Natural killer cell treated with Interleukin-12 subunit alpha and Interleukin-12 subunit beta and Interleukin-15 and Interleukin-18, amount 100 ng/mL, for 72 hours (primary cell): Measurements from ENCODE around the gene BBOX1. TPM values are rescaled to one million over a fixed set of nuclear protein-coding genes. Genes with fewer than 3 reads are reported as not detected.
A peak's percentile ranks its signal among the peaks of the same experiment; 100 is the strongest.

Source experiments
- ATAC-seq, 2 donors: fragments of 150-1000 bp; cut with Tn5 transposase in 1 of 2; sonication (Bioruptor Pico), chemical (Tn5 transposase) in 1 of 2; 2 replicates each; pipeline ENCODE4 v1.10.0; 2021
- DNase-seq: peaks from one replicate; pipeline ENCODE4 v3.0.0; 2022; ENCODE audit warnings: low spot score
- H3K27ac Mint-ChIP-seq, 2 donors: 1 replicate in 1 of 2; 2 replicates in 1 of 2; pipeline ENCODE4 v1.8.0; 2022; ENCODE audit warnings: mixed read lengths in 2 of 2, mild to moderate bottlenecking in 1 of 2, moderate library complexity in 1 of 2
- H3K27me3 Mint-ChIP-seq, 2 donors: 1 replicate in 1 of 2; 2 replicates in 1 of 2; pipeline ENCODE4 v1.8.0; 2022; ENCODE audit warnings: mixed read lengths in 2 of 2
- H3K36me3 Mint-ChIP-seq: one replicate; pipeline ENCODE4 v1.8.0; 2022; ENCODE audit warnings: mixed read lengths
- H3K4me1 Mint-ChIP-seq, 2 donors: 1 replicate in 1 of 2; 2 replicates in 1 of 2; pipeline ENCODE4 v1.8.0; 2022; ENCODE audit warnings: low read depth in 2 of 2, mixed read lengths in 2 of 2, mild to moderate bottlenecking in 1 of 2
- H3K4me3 Mint-ChIP-seq: one replicate; pipeline ENCODE4 v1.8.0; 2022; ENCODE audit warnings: mixed read lengths
- H3K9me3 Mint-ChIP-seq: 2 replicates; pipeline ENCODE4 v1.8.0; 2022; ENCODE audit warnings: mixed read lengths
- total RNA-seq, 2 donors: library from RNA; stranded (reverse); gene quantifications; one replicate each; pipeline ENCODE4 v1.2.3, GENCODE V29; 2022

Gene BBOX1
- total RNA-seq, 2 donors from 2014 or later = not detected

DNA sequence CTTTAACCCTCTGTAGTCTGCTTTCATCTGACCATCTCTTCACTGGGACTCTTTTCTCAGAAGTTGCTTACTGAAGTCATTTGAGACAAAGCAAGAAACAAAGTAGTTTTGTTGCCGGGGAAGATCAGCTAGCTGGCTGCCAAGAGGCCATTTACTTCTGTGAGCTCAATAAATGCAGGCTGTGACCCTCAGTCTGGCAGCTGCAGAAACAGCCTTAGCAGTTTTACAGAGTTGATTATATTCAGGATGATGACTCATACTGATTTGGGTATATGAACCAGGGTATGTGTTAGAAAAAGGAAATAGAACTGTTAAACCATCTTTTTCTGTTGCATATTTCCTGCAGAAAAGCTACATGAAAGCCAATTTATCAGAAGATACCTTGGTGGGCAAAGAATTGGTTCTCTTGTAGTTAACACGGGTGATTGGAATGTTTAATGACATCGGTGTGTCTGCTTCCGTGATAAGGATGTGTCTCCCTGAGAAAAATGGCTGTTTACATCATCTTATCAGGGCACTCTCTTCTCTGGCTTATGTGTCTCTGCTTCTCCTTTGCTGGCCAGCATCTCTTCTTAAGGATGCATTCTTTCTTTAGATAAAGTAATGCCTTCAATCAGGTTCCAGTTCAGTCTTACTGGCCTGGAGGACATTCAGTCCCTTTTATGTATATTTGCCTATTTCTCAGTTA lies 28.2 kb upstream of the BBOX1 start:
- H3K27ac Mint-ChIP-seq = no peak overlapping the region
- H3K4me1 Mint-ChIP-seq = no peaks in the 10 kb centered on the region
- H3K36me3 Mint-ChIP-seq = no peaks in the 10 kb centered on the region
- H3K9me3 Mint-ChIP-seq = peaks cover 11% of the 10 kb centered on the region
- DNase-seq (no peak), ATAC-seq (no peak)
- no peaks in the 10 kb centered on the region for H3K27me3 Mint-ChIP-seq
- no peak overlapping the region for H3K4me3 Mint-ChIP-seq

- H3K9me3 Mint-ChIP-seq = peaks cover 11% of the 10 kb centered on the region
- no peaks in the 10 kb centered on the region for H3K4me1 Mint-ChIP-seq
- H3K27ac Mint-ChIP-seq = no peak overlapping the region
- ATAC-seq (no peak), DNase-seq (no peak)
- H3K4me3 Mint-ChIP-seq = no peak overlapping the region
- H3K36me3 Mint-ChIP-seq = no peaks in the 10 kb centered on the region
- H3K27me3 Mint-ChIP-seq = no peaks in the 10 kb centered on the region
Measured at GRCh38 chr11:27013781-27014361, 26.7 kb upstream of the BBOX1 start.

GRCh38 chr11:27018902-27019529 lies 21.6 kb upstream of the BBOX1 start:
- Mint-ChIP-seq H3K36me3 (no peaks in the 10 kb centered on the region), H3K9me3 (peaks cover 13% of the 10 kb centered on the region), H3K27ac (no peak overlapping the region), H3K4me1 (no peaks in the 10 kb centered on the region), H3K27me3 (no peaks in the 10 kb centered on the region), H3K4me3 (no peak overlapping the region)
- DNase-seq (no peak), ATAC-seq (no peak)

DNA sequence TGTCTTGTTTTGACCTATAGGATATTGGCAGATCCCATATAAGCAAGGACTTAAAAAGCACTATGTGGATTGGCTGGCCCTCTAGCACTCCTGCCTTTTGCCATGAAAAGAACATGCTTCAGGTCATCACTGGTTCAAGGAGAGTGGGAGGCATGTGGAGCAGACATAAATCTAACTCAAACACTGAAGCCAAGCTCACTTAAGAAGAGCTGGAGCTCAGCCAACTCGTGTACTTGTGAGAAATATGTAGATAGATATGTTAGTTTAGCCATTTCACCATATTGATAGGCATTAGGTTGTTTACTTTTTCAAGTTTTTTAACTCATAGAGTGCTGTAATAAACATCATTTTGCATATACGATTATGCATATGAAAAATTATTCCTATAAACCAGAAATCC lies 19.9 kb upstream of the BBOX1 start:
- Mint-ChIP-seq H3K9me3 (peaks cover 13% of the 10 kb centered on the region), H3K36me3 (no peaks in the 10 kb centered on the region), H3K4me1 (no peaks in the 10 kb centered on the region), H3K27me3 (no peaks in the 10 kb centered on the region), H3K4me3 (no peak overlapping the region), H3K27ac (no peak overlapping the region)
- no peak for DNase-seq
- ATAC-seq = no peak

DNA sequence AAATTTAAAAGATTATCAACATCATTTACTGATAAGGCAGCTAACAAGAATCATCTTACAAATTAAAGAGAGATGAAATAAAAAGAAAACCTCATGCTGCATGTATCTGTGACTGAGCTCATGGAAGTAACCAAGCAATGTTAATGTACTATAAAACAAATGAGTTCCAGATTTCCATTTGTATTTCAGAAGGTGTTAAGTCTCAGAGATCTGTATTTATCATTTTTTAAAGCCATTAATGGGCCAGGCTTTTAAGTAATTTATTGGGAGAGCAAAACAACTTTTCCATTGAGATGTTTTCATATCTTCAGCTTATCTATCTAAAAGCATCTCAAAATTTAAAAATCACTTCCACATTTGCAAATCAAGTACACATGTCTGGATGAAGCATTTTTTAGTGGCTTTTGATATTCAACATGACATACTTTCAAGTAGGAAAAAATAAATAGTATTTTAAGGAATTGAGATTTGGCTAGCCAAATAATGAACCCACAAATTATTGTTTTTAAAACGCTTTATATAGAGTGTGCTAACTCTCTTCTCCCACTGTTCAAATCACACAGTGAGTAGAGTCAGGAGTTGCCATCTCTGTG lies 17.9 kb upstream of the BBOX1 start:
- H3K27ac Mint-ChIP-seq = no peak overlapping the region
- H3K36me3 Mint-ChIP-seq = no peaks in the 10 kb centered on the region
- H3K27me3 Mint-ChIP-seq = no peaks in the 10 kb centered on the region
- no peak for ATAC-seq
- DNase-seq = no peak
- H3K9me3 Mint-ChIP-seq = peaks cover 12% of the 10 kb centered on the region
- H3K4me3 Mint-ChIP-seq = no peak overlapping the region
- no peaks in the 10 kb centered on the region for H3K4me1 Mint-ChIP-seq

- H3K27ac Mint-ChIP-seq = no peak overlapping the region
- peaks cover 9% of the 10 kb centered on the region for H3K9me3 Mint-ChIP-seq
- ATAC-seq (no peak), DNase-seq (no peak)
- H3K4me3 Mint-ChIP-seq = no peak overlapping the region
- no peaks in the 10 kb centered on the region for H3K36me3 Mint-ChIP-seq
- no peaks in the 10 kb centered on the region for H3K4me1 Mint-ChIP-seq
- no peaks in the 10 kb centered on the region for H3K27me3 Mint-ChIP-seq
Measured at GRCh38 chr11:27024865-27025264, 15.8 kb upstream of the BBOX1 start.

- Mint-ChIP-seq H3K36me3 (no peaks in the 10 kb centered on the region), H3K4me3 (no peak overlapping the region), H3K4me1 (no peaks in the 10 kb centered on the region), H3K27ac (no peak overlapping the region), H3K9me3 (peaks cover 6% of the 10 kb centered on the region), H3K27me3 (no peaks in the 10 kb centered on the region)
- DNase-seq (no peak), ATAC-seq (no peak)
Measured at GRCh38 chr11:27025312-27025955, 15.2 kb upstream of the BBOX1 start.

GRCh38 chr11:27025957-27026733 lies 14.5 kb upstream of the BBOX1 start:
- DNase-seq = no peak
- peaks cover 6% of the 10 kb centered on the region for H3K9me3 Mint-ChIP-seq
- H3K4me1 Mint-ChIP-seq = no peaks in the 10 kb centered on the region
- H3K36me3 Mint-ChIP-seq = no peaks in the 10 kb centered on the region
- no peak for ATAC-seq
- no peaks in the 10 kb centered on the region for H3K27me3 Mint-ChIP-seq
- no peak overlapping the region for H3K4me3 Mint-ChIP-seq
- H3K27ac Mint-ChIP-seq = no peak overlapping the region

GRCh38 chr11:27028561-27028965 lies 12.1 kb upstream of the BBOX1 start:
- no peak overlapping the region for H3K4me3 Mint-ChIP-seq
- H3K36me3 Mint-ChIP-seq = no peaks in the 10 kb centered on the region
- ATAC-seq = no peak
- no peaks in the 10 kb centered on the region for H3K4me1 Mint-ChIP-seq
- no peak overlapping the region for H3K27ac Mint-ChIP-seq
- DNase-seq = no peak
- no peaks in the 10 kb centered on the region for H3K27me3 Mint-ChIP-seq
- H3K9me3 Mint-ChIP-seq = peaks cover 14% of the 10 kb centered on the region

DNA sequence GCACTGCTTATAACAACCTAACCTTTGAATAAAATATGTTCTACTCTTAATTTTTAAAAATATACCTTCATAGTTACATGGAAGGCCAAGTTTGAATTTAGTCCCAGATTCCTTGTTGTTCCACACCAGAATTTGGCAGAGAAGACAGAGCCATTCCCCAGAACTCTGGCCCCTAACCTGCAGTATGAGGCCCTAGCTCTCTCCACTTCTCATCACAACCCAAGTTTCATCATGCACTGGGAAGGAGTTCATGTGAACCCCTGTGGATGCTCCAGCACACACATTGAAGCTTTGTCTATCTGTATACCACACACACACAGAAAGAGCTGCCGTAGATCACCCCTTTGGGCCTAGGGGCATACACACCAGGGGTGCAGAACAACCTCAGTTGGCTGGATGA lies 10.6 kb upstream of the BBOX1 start:
- Mint-ChIP-seq H3K27me3 (no peaks in the 10 kb centered on the region), H3K27ac (no peak overlapping the region), H3K9me3 (peaks cover 21% of the 10 kb centered on the region), H3K36me3 (no peaks in the 10 kb centered on the region), H3K4me1 (no peaks in the 10 kb centered on the region), H3K4me3 (no peak overlapping the region)
- DNase-seq (no peak), ATAC-seq (no peak)

DNA sequence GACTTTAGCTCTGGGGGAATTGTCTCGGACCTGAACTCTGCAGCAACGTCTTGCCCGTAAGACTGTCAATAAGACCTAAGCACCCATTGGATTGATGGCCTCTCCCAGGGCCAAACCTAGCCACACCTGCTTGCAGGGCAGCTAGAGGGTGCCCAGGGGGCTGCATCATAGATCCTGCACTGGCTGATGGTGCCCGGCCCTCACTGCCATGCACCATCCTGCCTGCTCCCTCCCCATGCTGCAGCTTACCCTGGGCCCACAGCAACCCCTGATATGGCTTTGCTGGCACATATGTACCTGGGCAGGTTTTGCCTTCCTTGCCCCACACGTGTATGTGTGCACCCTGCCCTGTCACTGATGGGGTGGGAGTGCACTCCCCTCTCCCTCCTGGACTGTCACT lies 8.9 kb upstream of the BBOX1 start:
- Mint-ChIP-seq H3K27me3 (no peaks in the 10 kb centered on the region), H3K9me3 (peaks cover 26% of the 10 kb centered on the region), H3K4me3 (no peak overlapping the region), H3K36me3 (no peaks in the 10 kb centered on the region), H3K27ac (no peak overlapping the region), H3K4me1 (no peaks in the 10 kb centered on the region)
- DNase-seq = no peak
- ATAC-seq = peak in 1 of 2 donors; percentile 20

- no peak for ATAC-seq
- H3K4me1 Mint-ChIP-seq = no peaks in the 10 kb centered on the region
- no peaks in the 10 kb centered on the region for H3K27me3 Mint-ChIP-seq
- H3K27ac Mint-ChIP-seq = no peak overlapping the region
- DNase-seq = no peak
- H3K36me3 Mint-ChIP-seq = no peaks in the 10 kb centered on the region
- H3K9me3 Mint-ChIP-seq = peaks cover 20% of the 10 kb centered on the region
- no peak overlapping the region for H3K4me3 Mint-ChIP-seq
Measured at GRCh38 chr11:27039873-27040272, 742 bp upstream of the BBOX1 start.

DNA sequence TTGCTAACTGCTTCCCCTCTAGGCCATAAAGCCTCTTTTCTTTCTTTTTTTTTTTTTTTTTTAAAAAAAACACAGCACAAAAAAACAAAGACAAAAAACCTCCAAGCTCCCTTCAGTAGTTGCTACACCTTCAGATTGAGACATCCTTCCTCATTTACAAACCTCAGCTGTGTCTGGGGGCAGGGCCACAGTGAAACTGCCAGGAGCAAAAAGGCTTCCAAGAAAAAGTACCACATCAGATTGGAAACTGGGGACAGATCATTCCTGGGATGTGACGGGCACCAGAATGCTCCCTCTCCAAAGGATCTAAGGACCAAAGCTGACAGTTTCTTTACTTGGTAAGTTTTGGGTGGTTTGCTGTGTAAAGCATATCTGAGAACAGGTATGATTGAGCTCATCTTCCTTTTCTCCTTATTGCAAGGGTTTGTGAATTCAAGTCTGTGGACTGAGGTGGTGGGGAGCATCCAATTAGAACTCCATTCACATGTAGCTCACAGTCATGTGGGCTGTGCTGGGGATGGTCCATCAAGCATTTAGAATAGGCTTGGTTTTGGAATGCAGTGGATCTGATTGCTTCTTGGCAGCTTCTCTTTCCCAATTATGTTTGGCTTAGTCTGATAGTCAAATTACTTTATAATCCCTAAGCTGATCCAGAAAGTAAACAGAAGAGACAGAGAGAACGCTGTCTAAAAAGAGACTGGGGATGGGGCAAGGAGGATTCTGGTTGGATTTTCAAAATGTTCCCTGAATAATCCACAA lies 705 bp downstream of the BBOX1 start:
- peaks cover 22% of the 10 kb centered on the region for H3K9me3 Mint-ChIP-seq
- H3K4me3 Mint-ChIP-seq = no peak overlapping the region
- no peaks in the 10 kb centered on the region for H3K27me3 Mint-ChIP-seq
- H3K36me3 Mint-ChIP-seq = no peaks in the 10 kb centered on the region
- no peak for ATAC-seq
- H3K4me1 Mint-ChIP-seq = no peaks in the 10 kb centered on the region
- no peak for DNase-seq
- H3K27ac Mint-ChIP-seq = no peak overlapping the region
